Epithelial cell of esophagus (primary cell): ENCODE measurements around the gene ABR.
A peak's percentile ranks its signal among the peaks of the same experiment; 100 is the strongest.

Experiments
- DNase-seq: peaks from one replicate; pipeline ENCODE4 v3.0.0; 2010; ENCODE audit warnings: low read depth
- H3K4me3 ChIP-seq: 2 replicates; pipeline ENCODE4 v1.5.1; 2011; ENCODE audit warnings: mild to moderate bottlenecking, low read length, control low read depth
- CTCF ChIP-seq: IDR thresholded peaks from 2 replicates; pipeline ENCODE4 v1.5.1; 2011; ENCODE audit warnings: low read depth, mild to moderate bottlenecking, low read length, control low read depth, inconsistent platforms; ENCODE audit not compliant: insufficient read depth; ENCODE audit errors: missing control alignments

Gene ABR

GRCh38 chr17:956905-957304 lies 222.9 kb downstream of the ABR start:
- no peak overlapping the region for H3K4me3 ChIP-seq
- TF ChIP-seq CTCF = no peak
- DNase-seq = peak; percentile 96

- H3K4me3 ChIP-seq = no peak overlapping the region
- no peak for DNase-seq
- TF ChIP-seq CTCF = no peak
These were observed 225.2 kb downstream of the ABR start for GRCh38 chr17:954431-955164.

GRCh38 chr17:953767-954166 lies 226.0 kb downstream of the ABR start:
- H3K4me3 ChIP-seq = no peak overlapping the region
- no peak for DNase-seq
- no peak for TF ChIP-seq CTCF
